Activated CD8-positive, alpha-beta memory T cell treated with anti-CD3 and anti-CD28 coated beads, Interleukin-2, amount 50 U/mL, for 1 hour (primary cell): ENCODE data around the gene BAIAP2L2.

Experiments used
- DNase-seq: peaks from one replicate; pipeline ENCODE4 v3.0.0-alpha.2; 2020; ENCODE audit errors: extremely low read depth

BAIAP2L2 gene

GRCh38 chr22:38107692-38108515, 2.6 kb downstream of the BAIAP2L2 start:
- DNase-seq, result no peak

GRCh38 chr22:38106814-38107578, 3.5 kb downstream of the BAIAP2L2 start:
- DNase-seq, result no peak

GRCh38 chr22:38104084-38104483, 6.4 kb downstream of the BAIAP2L2 start:
- no peak for DNase-seq

GRCh38 chr22:38103641-38104040, 6.8 kb downstream of the BAIAP2L2 start:
- no peak for DNase-seq

- no peak for DNase-seq
Measured at GRCh38 chr22:38098410-38099249, 11.9 kb downstream of the BAIAP2L2 start.

- DNase-seq, result no peak
Measured at GRCh38 chr22:38097557-38098409, 12.7 kb downstream of the BAIAP2L2 start.

GRCh38 chr22:38097058-38097457, 13.4 kb downstream of the BAIAP2L2 start:
- DNase-seq, result no peak

GRCh38 chr22:38089474-38089851, 21.0 kb downstream of the BAIAP2L2 start:
- DNase-seq, result no peak

GRCh38 chr22:38088629-38089473, 21.6 kb downstream of the BAIAP2L2 start:
- no peak for DNase-seq

- DNase-seq, result no peak
Measured at GRCh38 chr22:38087855-38088254, 22.6 kb downstream of the BAIAP2L2 start.

GRCh38 chr22:38086942-38087341, 23.5 kb downstream of the BAIAP2L2 start:
- no peak for DNase-seq

GRCh38 chr22:38086001-38086845, 24.3 kb downstream of the BAIAP2L2 start:
- no peak for DNase-seq

GRCh38 chr22:38085501-38085900, 25.0 kb downstream of the BAIAP2L2 start:
- DNase-seq, result no peak

- no peak for DNase-seq
Measured at GRCh38 chr22:38085056-38085455, 25.4 kb downstream of the BAIAP2L2 start.

- no peak for DNase-seq
Measured at GRCh38 chr22:38083931-38084631, 26.4 kb downstream of the BAIAP2L2 start, which contains the start of gene SLC16A8. TSS of gene SLC16A8 (minus strand) at chr22:38084184. CDS start at chr22:38082873, 1,311 bp downstream.

- no peak for DNase-seq
Measured at GRCh38 chr22:38082986-38083710, 27.3 kb downstream of the BAIAP2L2 start.

- DNase-seq, result no peak
Measured at GRCh38 chr22:38081941-38082828, 28.3 kb downstream of the BAIAP2L2 start.
